ENCODE measurements around the gene NEK6.

NEK6 gene

DNA sequence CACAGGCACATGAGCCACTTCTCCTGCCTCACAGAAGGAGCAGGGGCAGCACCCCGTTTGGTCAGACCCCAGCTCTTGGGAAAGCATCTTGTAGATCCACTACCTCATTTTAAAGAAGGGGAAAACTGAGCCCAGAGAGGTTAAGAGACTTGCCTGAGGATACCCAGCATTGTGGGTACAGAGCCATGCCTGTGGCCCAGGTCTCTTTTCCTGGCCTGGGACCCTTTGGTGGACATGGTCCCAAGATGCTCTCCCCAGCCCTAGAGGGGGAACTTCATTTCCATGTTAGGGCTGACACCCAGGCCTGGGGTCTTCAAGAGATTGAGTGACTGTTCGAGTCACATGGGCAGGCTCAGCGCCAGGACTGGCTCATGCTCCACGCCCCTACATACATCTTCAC, 64.2 kb downstream of the NEK6 start:
- DNase-seq (ENCODE audit: low spot score), result no peak

- no peak for DNase-seq (ENCODE audit: low spot score)
Measured at GRCh38 chr9:124322618-124323432, 65.1 kb downstream of the NEK6 start.

DNA sequence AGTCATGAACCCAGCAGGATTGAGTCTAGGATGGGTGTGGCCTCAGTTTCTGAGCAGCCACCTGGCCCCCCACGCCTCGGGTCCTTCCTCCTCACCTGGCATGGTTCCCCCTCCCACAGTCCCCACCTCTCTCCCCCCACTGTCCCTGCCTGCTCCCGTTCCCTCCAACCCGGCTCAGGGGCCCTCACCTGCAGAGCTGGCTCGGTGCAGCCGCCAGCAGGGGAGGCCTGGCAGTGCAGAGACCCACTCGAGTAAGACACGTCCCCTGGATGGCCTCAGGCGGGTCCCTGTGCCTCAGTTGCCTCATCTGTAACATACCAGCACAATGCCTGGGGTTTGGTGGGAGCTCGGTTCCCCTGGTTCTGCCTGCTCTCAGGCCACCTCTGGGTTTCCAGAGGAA, 66.2 kb downstream of the NEK6 start:
- no peak for DNase-seq (ENCODE audit: low spot score)

- DNase-seq (ENCODE audit: low spot score), result no peak
Measured at GRCh38 chr9:124325816-124326215, 68.1 kb downstream of the NEK6 start.

DNA sequence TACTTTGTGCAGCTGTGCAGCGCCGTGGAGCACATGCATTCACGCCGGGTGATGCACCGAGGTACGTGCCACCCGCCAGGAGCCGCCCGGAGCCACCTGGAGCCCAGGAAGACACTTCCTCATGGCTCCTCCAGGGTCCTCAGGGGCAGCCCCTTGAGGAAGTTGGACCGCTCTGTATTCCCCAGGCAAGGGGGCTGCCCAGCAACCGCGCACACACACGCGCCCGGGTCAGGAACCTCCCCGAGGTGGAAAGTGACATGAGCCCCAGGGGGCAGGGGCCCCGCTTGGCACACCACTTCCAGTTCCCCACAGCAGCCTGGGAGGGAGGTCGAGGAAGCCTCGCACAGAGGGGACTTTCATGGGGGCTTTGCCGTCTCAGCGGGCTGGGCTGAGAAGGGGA, 68.6 kb downstream of the NEK6 start:
- DNase-seq (ENCODE audit: low spot score), result no peak

DNA sequence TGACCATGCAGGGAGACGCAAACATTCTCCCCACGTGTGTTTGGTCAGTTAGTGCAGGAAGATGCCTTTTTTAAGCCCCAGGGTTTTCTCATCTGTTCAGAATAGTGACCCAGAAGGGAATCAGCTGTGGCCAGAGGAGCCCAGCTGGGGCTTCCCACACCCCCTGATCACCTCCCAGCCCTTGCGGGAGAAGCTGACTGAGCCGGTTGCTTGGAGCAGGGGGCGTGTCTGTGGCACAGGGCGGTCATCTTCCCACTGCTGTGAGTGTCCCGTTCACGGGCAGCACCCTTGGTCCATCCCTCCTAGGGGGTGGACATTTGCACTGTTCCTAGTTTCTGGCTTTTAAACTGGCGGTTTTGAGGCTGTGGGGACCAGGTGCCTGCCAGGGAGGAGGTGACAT, 69.7 kb downstream of the NEK6 start:
- DNase-seq (ENCODE audit: low spot score), result no peak

GRCh38 chr9:124328285-124328684, 70.5 kb downstream of the NEK6 start:
- DNase-seq (ENCODE audit: low spot score), result no peak

DNA sequence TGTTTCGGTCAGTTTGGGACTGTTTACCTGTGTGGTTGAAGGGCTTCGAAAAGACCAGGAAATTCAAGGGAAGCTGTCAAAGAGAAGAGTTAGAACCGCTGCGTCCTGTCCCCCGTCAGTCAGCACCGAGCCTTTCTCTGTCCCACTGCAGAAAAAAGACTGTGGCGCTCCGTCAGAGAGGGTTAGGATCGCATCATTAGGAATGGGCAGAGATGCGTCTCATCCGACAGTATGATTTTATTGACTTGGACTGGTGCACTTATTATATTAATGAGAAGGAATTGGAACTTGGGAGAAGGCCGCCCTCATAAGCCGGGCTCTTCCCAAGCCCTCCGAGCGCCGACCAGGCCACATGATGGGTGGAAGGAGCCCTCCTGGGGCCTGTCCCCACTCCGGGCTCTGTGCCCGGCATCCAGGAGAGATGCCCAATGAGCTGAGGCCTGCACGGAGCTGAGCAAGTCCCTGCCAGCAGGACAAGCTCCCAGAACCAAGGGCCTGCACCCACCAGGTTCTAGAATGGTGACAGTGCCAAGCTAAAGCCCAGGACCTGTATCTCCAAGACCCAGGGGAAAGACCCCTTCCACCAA, 71.5 kb downstream of the NEK6 start:
- DNase-seq (ENCODE audit: low spot score), result no peak

DNA sequence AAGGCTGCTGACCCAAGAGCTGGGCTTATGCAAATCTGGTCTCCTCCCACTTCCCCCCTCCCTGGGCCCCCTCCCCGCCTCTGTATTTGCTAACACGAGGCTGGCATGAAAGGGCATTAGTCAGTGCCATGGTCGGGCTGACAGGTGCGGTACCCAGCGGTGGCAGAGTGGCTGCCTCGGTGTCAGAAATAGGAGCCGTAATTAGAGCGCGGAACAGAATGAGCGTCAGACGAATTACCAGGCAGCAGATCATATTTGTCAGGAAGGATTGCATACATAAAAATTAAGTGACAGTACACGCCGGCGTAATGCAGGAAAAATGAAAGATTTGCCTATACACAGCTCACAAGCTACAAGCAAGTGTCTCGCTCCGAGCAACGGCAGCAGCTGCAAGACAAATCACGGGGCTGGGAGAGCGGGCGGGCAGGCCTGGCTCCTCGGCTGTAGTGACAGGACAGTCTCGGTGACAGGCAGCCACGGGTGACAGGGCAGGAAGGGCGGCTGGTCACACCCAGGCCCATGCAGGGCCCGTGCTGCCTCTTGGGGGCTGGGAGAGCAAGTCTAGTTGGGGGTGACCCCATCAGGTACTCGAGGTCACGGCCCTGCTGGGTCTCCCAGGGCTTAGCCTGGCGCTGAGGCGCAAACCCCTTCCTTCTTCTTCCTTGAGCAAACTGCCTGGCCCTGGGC, 72.4 kb downstream of the NEK6 start:
- DNase-seq (ENCODE audit: low spot score), result no peak

DNA sequence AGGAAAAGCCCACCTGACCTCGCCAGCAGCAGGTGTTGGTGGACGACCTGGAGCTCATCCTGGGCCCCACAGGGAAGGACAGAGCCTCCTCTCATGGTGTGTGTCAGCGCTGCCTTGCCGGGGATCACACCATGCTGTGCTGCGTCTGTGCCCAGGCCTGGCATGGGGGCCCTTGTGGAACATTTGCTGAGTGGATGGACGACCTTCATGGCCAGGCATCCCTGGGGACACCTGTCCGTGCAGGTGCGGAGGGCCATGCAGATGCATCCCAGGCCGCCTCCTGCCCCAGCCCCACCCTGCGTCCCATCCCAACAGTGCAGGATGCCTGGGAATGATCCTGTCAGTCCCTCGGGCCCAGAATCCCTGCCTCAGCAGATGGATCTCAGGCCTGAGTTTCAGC, 73.8 kb downstream of the NEK6 start:
- no peak for DNase-seq (ENCODE audit: low spot score)

- no peak for DNase-seq (ENCODE audit: low spot score)
Measured at GRCh38 chr9:124332361-124333202, 74.8 kb downstream of the NEK6 start.

GRCh38 chr9:124333203-124333579, 75.4 kb downstream of the NEK6 start:
- DNase-seq (ENCODE audit: low spot score), result no peak

- no peak for DNase-seq (ENCODE audit: low spot score)
Measured at GRCh38 chr9:124334568-124335319, 77.0 kb downstream of the NEK6 start.

- DNase-seq (ENCODE audit: low spot score), result no peak
Measured at GRCh38 chr9:124335320-124335707, 77.6 kb downstream of the NEK6 start.

DNA sequence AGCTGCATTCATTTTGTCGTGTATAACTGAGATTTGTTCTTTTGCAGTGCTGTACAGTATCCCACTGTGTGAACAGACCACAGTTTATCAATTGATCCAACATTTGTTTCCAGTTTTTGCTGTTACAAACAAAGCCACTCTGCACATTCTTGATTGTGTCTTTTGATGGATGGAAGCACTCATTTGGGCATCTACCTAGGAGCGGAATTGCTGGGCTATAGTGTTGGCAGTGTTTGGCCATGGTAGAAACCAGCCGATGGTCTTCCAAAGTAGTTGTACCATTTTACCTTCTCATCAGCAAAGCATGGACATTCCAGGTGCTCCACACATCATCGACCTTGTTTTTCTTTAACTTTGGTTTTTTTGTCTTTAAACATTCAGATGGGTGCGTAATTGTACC, 79.8 kb downstream of the NEK6 start:
- no peak for DNase-seq (ENCODE audit: low spot score)

DNA sequence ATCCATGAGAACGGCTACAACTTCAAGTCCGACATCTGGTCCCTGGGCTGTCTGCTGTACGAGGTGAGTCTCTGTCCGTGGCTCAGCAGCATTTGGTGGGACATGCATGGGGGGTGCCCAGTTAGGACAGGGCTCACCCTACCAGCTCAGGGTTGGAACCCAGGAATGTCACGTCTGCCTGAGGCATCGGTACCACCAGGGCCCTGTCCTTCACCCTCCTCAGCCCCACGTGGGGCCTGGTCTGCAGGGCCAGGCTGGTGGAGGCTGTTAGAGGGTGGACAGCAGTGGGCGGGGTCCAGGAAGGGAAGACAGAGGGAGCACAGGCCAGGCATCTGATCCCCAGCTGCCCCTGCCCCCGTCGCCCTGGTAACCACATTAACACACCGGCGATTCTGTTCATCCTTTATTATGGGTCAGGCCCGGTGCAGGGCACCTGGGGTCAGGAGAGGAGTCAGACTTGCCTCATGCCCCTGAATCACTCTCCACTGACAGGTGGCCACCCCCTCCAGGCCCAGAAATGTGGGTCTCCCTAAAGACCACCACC, 81.9 kb downstream of the NEK6 start:
- no peak for DNase-seq (ENCODE audit: low spot score)

DNA sequence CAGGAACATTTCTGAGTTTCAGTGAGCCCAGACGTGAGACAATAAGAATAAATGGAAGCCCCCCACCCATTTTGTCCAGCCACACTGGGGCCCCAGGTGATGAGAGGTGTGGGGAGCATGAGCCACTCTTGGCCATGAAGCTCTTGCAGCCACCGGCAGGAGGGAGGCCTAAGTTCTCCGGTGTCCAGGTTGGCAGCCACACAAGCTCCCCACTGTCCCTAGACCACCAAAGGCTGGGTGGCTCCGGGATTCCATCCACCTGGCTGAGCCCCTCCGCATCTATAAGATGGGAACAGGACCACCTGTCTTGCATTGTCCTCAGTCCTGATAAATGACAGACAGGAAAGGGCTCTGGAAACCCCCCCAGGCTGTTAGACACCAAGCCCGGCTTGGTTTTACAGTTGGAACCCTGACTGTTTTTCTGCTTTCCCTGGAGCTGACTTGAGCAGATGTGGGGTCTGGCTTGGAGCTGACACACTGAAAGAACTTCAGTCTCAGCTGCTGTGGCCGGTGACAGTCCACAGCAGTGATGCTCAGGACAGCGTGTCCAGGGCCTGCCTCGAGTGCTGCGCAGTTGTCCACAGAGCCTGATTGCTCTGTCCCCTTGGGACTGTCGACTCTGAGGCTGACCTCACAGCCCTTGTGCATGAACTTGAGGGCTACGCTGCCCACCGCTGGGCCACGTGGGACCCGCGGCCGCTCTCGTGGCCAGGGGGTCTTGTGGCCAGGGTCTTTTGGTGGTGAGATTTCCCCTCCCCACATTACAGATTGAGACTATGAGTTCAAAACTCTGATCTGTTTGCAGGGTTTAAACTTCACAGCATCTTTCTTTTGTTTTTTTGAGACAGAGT, 82.7 kb downstream of the NEK6 start:
- no peak for DNase-seq (ENCODE audit: low spot score)

- no peak for DNase-seq (ENCODE audit: low spot score)
Measured at GRCh38 chr9:124341455-124342170, 83.9 kb downstream of the NEK6 start.

GRCh38 chr9:124342402-124342775, 84.6 kb downstream of the NEK6 start:
- DNase-seq (ENCODE audit: low spot score), result no peak

All from hepatic stellate cell (primary cell).